ENCODE data around the gene SLC8A2.

The SLC8A2 gene

GRCh38 chr19:47494211-47494547 is 22.5 kb upstream of the SLC8A2 start:
- Histone ChIP-seq H2AFZ (ENCODE audit: low read depth) (no peak overlapping the region), H3K4me1 (ENCODE audit: low read depth, poor library complexity, severe bottlenecking) (peaks cover 8% of the 10 kb centered on the region), H4K20me1 (ENCODE audit: insufficient read depth) (no peaks in the 10 kb centered on the region), H3K79me2 (ENCODE audit: insufficient read depth, low read depth) (no peaks in the 10 kb centered on the region), H3K9ac (no peak overlapping the region), H3K4me3 (IDR thresholded peaks at IDR 0.05; ENCODE audit: insufficient read depth, low read depth, low read length) (no peak overlapping the region), H3K36me3 (ENCODE audit: insufficient read depth) (no peaks in the 10 kb centered on the region), H3K27me3 (ENCODE audit: insufficient read depth, low read depth) (no peaks in the 10 kb centered on the region), H3K27ac (no peak overlapping the region), H3K4me2 (no peak overlapping the region)
- no peak for TF ChIP-seq CTCF (conservative IDR thresholded peaks at IDR 0.05; ENCODE audit: low read depth, low read length)

GRCh38 chr19:47493378-47494210 is 21.9 kb upstream of the SLC8A2 start:
- H3K36me3 ChIP-seq (ENCODE audit: insufficient read depth) = no peaks in the 10 kb centered on the region
- no peak overlapping the region for H3K27ac ChIP-seq
- H3K4me3 ChIP-seq (IDR thresholded peaks at IDR 0.05; ENCODE audit: insufficient read depth, low read depth, low read length) = no peak overlapping the region
- H3K4me2 ChIP-seq = no peak overlapping the region
- H3K9ac ChIP-seq = no peak overlapping the region
- no peak for TF ChIP-seq CTCF (conservative IDR thresholded peaks at IDR 0.05; ENCODE audit: low read depth, low read length)
- H3K27me3 ChIP-seq (ENCODE audit: insufficient read depth, low read depth) = no peaks in the 10 kb centered on the region
- H3K79me2 ChIP-seq (ENCODE audit: insufficient read depth, low read depth) = no peaks in the 10 kb centered on the region
- H4K20me1 ChIP-seq (ENCODE audit: insufficient read depth) = no peaks in the 10 kb centered on the region
- peaks cover 8% of the 10 kb centered on the region for H3K4me1 ChIP-seq (ENCODE audit: low read depth, poor library complexity, severe bottlenecking)
- no peak overlapping the region for H2AFZ ChIP-seq (ENCODE audit: low read depth)

GRCh38 chr19:47492571-47493377 is 21.1 kb upstream of the SLC8A2 start:
- Histone ChIP-seq H3K9ac (no peak overlapping the region), H3K27me3 (ENCODE audit: insufficient read depth, low read depth) (no peaks in the 10 kb centered on the region), H2AFZ (ENCODE audit: low read depth) (no peak overlapping the region), H3K4me3 (IDR thresholded peaks at IDR 0.05; ENCODE audit: insufficient read depth, low read depth, low read length) (no peak overlapping the region), H3K4me2 (no peak overlapping the region), H3K27ac (no peak overlapping the region), H4K20me1 (ENCODE audit: insufficient read depth) (no peaks in the 10 kb centered on the region), H3K79me2 (ENCODE audit: insufficient read depth, low read depth) (no peaks in the 10 kb centered on the region), H3K36me3 (ENCODE audit: insufficient read depth) (no peaks in the 10 kb centered on the region), H3K4me1 (ENCODE audit: low read depth, poor library complexity, severe bottlenecking) (peaks cover 12% of the 10 kb centered on the region)
- TF ChIP-seq CTCF (conservative IDR thresholded peaks at IDR 0.05; ENCODE audit: low read depth, low read length) = no peak

- no peak for TF ChIP-seq CTCF (conservative IDR thresholded peaks at IDR 0.05; ENCODE audit: low read depth, low read length)
- Histone ChIP-seq H4K20me1 (ENCODE audit: insufficient read depth) (no peaks in the 10 kb centered on the region), H3K27me3 (ENCODE audit: insufficient read depth, low read depth) (no peaks in the 10 kb centered on the region), H3K27ac (no peak overlapping the region), H3K36me3 (ENCODE audit: insufficient read depth) (no peaks in the 10 kb centered on the region), H3K4me2 (no peak overlapping the region), H2AFZ (ENCODE audit: low read depth) (no peak overlapping the region), H3K4me3 (IDR thresholded peaks at IDR 0.05; ENCODE audit: insufficient read depth, low read depth, low read length) (no peak overlapping the region), H3K79me2 (ENCODE audit: insufficient read depth, low read depth) (no peaks in the 10 kb centered on the region), H3K9ac (no peak overlapping the region), H3K4me1 (ENCODE audit: low read depth, poor library complexity, severe bottlenecking) (peaks cover 18% of the 10 kb centered on the region)
Measured at GRCh38 chr19:47492137-47492533, 20.4 kb upstream of the SLC8A2 start.
